IMR-90 (cell line): ENCODE data around the gene NDFIP2. TPM values are rescaled to one million over a fixed set of nuclear protein-coding genes. Genes with fewer than 3 reads are reported as not detected.

ENCODE experiments used
- ATAC-seq: fragments of 200-7000 bp; cut with Tn5 transposase; 2 replicates; pipeline ENCODE4 v1.9.1; 2020; ENCODE audit warnings: low read depth, mild to moderate bottlenecking, moderate library complexity
- BruUV-seq: library from RNA; stranded (reverse); fragments of 400-500 nt; replicated peaks from 2 replicates; lab custom pipeline; 2021; lab: Mats Ljungman, UMichigan
- CTCF ChIA-PET: fragments of 300-600 bp; formaldehyde crosslinking; extraction: SDS; loops from one replicate; lab custom pipeline; 2021; ENCODE audit warnings: antibody characterized with exemption; lab: Yijun Ruan, JAX
- POLR2A ChIA-PET: fragments of 300-600 bp; sonication (Branson Sonifier 250); formaldehyde crosslinking; loops from one replicate; lab custom pipeline; 2022; ENCODE audit warnings: antibody characterized with exemption; ENCODE audit not compliant: unreplicated experiment; lab: Charles Lee
- DNase-seq: peaks from one replicate; pipeline ENCODE4 v3.0.0; 2013
- H2AFZ ChIP-seq: replicated peaks from 2 replicates; pipeline ENCODE3; 2013; ENCODE audit warnings: low read length, mild to moderate bottlenecking; ENCODE audit not compliant: poor library complexity
- H2AK5ac ChIP-seq: 2 replicates; pipeline ENCODE4 v1.6.1; 2013; ENCODE audit warnings: low read depth, low read length, inconsistent platforms
- H2AK9ac ChIP-seq: replicated peaks from 2 replicates; pipeline ENCODE3; 2013; ENCODE audit warnings: mild to moderate bottlenecking, low read depth, low read length, moderate library complexity; ENCODE audit not compliant: poor library complexity
- H2BK120ac ChIP-seq: 2 replicates; pipeline ENCODE4 v1.6.1; 2013; ENCODE audit warnings: low read depth, low read length, inconsistent platforms
- H2BK15ac ChIP-seq: 3 replicates; pipeline ENCODE4 v1.6.1; 2013; ENCODE audit warnings: low read depth, low read length, inconsistent platforms
- H2BK20ac ChIP-seq: 2 replicates; pipeline ENCODE4 v1.6.1; 2013; ENCODE audit warnings: low read depth, mild to moderate bottlenecking, inconsistent platforms, low read length, moderate library complexity
- H2BK5ac ChIP-seq: 2 replicates; pipeline ENCODE4 v1.6.1; 2013; ENCODE audit warnings: mild to moderate bottlenecking, low read depth, low read length, inconsistent platforms; ENCODE audit not compliant: poor library complexity, severe bottlenecking
- H3K14ac ChIP-seq: replicated peaks from 2 replicates; pipeline ENCODE4 v1.6.1; 2013; ENCODE audit warnings: low read depth, low read length, inconsistent platforms
- H3K18ac ChIP-seq: 2 replicates; pipeline ENCODE4 v1.6.1; 2013; ENCODE audit warnings: low read depth, low read length, control low read depth
- H3K23ac ChIP-seq: 2 replicates; pipeline ENCODE4 v1.6.1; 2013; ENCODE audit warnings: low read depth, low read length, inconsistent platforms
- H3K27ac ChIP-seq: 2 replicates; pipeline ENCODE4 v1.5.1; 2013; ENCODE audit warnings: mild to moderate bottlenecking, control low read depth, low read length; ENCODE audit not compliant: insufficient read depth
- H3K27me3 ChIP-seq: 2 replicates; pipeline ENCODE4 v1.6.1; 2013; ENCODE audit warnings: low read length; ENCODE audit not compliant: control insufficient read depth, insufficient read depth
- H3K36me3 ChIP-seq: 2 replicates; pipeline ENCODE4 v1.6.1; 2013; ENCODE audit warnings: low read length, mixed read lengths; ENCODE audit not compliant: control insufficient read depth, insufficient read depth
- H3K4ac ChIP-seq: 2 replicates; pipeline ENCODE4 v1.6.1; 2013; ENCODE audit warnings: low read depth, low read length, inconsistent platforms
- H3K4me1 ChIP-seq: 2 replicates; pipeline ENCODE4 v1.6.1; 2013; ENCODE audit warnings: low read length, mixed read lengths; ENCODE audit not compliant: control insufficient read depth, insufficient read depth
- H3K4me2 ChIP-seq: 2 replicates; pipeline ENCODE4 v1.6.1; 2013; ENCODE audit warnings: low read depth, mild to moderate bottlenecking, control low read depth, low read length, moderate library complexity
- H3K4me3 ChIP-seq: 2 replicates; pipeline ENCODE4 v1.5.1; 2013; ENCODE audit warnings: low read depth, mild to moderate bottlenecking, control low read depth, low read length, moderate library complexity; ENCODE audit not compliant: insufficient read depth
- H3K56ac ChIP-seq: 2 replicates; pipeline ENCODE4 v1.6.1; 2013; ENCODE audit warnings: low read length, inconsistent platforms; ENCODE audit not compliant: insufficient read depth; ENCODE audit errors: extremely low read depth
- H3K79me1 ChIP-seq, 2 experiments: 2 replicates each; pipeline ENCODE4 v1.6.1; 2013; ENCODE audit warnings: low read length in 2 of 2, inconsistent platforms in 1 of 2, low read depth in 1 of 2
- H3K9ac ChIP-seq: 2 replicates; pipeline ENCODE4 v1.6.1; 2013; ENCODE audit warnings: low read depth, low read length, control low read depth
- H3K9me1 ChIP-seq: 2 replicates; pipeline ENCODE4 v1.6.1; 2013; ENCODE audit warnings: low read length, inconsistent platforms; ENCODE audit not compliant: insufficient read depth
- H3K9me3 ChIP-seq: 2 replicates; pipeline ENCODE4 v1.6.1; 2013; ENCODE audit warnings: low read length; ENCODE audit not compliant: control insufficient read depth, insufficient read depth
- H4K20me1 ChIP-seq: 2 replicates; pipeline ENCODE4 v1.6.1; 2013; ENCODE audit warnings: low read length, inconsistent platforms; ENCODE audit not compliant: insufficient read depth
- H4K5ac ChIP-seq: 2 replicates; pipeline ENCODE4 v1.6.1; 2013; ENCODE audit warnings: mild to moderate bottlenecking, low read depth, low read length, control low read depth
- H4K8ac ChIP-seq, 2 experiments: 2 replicates each; pipeline ENCODE4 v1.6.1; 2013; ENCODE audit warnings: low read depth in 2 of 2, low read length in 2 of 2, control low read depth in 1 of 2, inconsistent platforms in 1 of 2
- H4K91ac ChIP-seq: 2 replicates; pipeline ENCODE4 v1.6.1; 2013; ENCODE audit warnings: low read depth, low read length, inconsistent platforms; ENCODE audit not compliant: insufficient read depth
- FOS ChIP-seq: fragments of 150-350 bp; IDR thresholded peaks from 2 replicates; pipeline ENCODE4 v1.6.1; 2016; ENCODE audit warnings: low read depth, low read length
- WGBS, 2 experiments: methylation state at CpG; one replicate each; pipeline versions ENCODE4 v1.1.5 to v1.1.7; 2013; ENCODE audit warnings: missing lambda C conversion rate in 2 of 2; ENCODE audit not compliant: insufficient read length in 1 of 2; ENCODE audit errors: extremely low coverage in 2 of 2; 5-methylcytosine and 5-hydroxymethylcytosine counted together
- dilution Hi-C: fragments of 300-500 bp; cut with HindIII; formaldehyde crosslinking; loops from one replicate; pipeline ENCODE4 v1.14.3; 2018; ENCODE audit warnings: low sequenced_read_pairs; ENCODE audit not compliant: unreplicated experiment
- in situ Hi-C: fragments of 300-500 bp; cut with MboI; formaldehyde crosslinking; loops from 3 replicates; pipeline ENCODE4 v1.14.3; 2019; ENCODE audit warnings: low sequenced_read_pairs, inconsistent platforms, mixed read lengths
- intact Hi-C: fragments of 100-400 bp; cut with micrococcal nuclease; formaldehyde crosslinking; loops from 2 replicates; pipeline ENCODE4 v1.10.0; 2022
- polyA plus RNA-seq, 3 experiments: library from polyadenylated mRNA; depleted of rRNA; stranded (reverse); fragments of >200 nt; gene quantifications; 2 replicates each; pipeline ENCODE4 v1.2.3, GENCODE V29; 2012; ENCODE audit warnings: low replicate concordance in 1 of 3
- total RNA-seq: library from RNA; depleted of rRNA; stranded (reverse); fragments of >200 nt; gene quantifications from 2 replicates; pipeline ENCODE4 v1.2.3, GENCODE V29; 2012
- TF ChIP-seq, protein P1 (sequence below): conservative IDR thresholded peaks from 2 replicates; pipeline ENCODE4 v1.5.1; 2012; ENCODE audit warnings: mild to moderate bottlenecking, low read depth, low read length, improper control_type of control experiment

NDFIP2 gene
- total and polyA plus RNA-seq, 2 of the 4 experiments (the other 2 are of a cell fraction): 23.8 to 25.8 TPM

DNA sequence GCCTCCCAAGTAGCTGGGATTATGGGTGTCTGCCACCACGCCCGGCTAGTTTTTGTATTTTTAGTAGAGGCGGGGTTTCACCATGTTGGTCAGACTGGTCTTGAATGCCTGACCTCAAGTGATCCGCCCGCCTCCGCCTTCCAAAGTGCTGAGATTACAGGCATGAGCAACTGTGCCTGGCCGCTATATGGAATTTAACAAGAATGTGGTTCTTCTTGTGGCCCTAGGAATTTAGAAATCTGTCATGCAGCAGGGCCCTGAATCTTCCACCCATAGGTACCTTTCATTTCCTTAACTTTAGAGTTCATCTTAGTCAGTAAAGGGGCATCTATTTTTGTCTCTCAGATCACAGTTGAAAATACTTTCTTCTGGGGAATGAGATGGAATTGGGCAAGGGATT lies 25.6 kb upstream of the NDFIP2 start:
- Histone ChIP-seq H3K56ac (no peak overlapping the region), H3K9me1 (no peaks in the 10 kb centered on the region), H3K14ac (no peak overlapping the region), H2AK5ac (no peak overlapping the region), H2AK9ac (no peak overlapping the region), H2AFZ (no peak overlapping the region), H3K4me3 (no peak overlapping the region), H4K20me1 (no peaks in the 10 kb centered on the region), H4K8ac (no peak overlapping the region), H3K9ac (no peak overlapping the region), H3K4me2 (no peak overlapping the region), H3K79me1 (no peaks in the 10 kb centered on the region), H3K23ac (no peak overlapping the region), H3K27ac (no peak overlapping the region), H3K4me1 (no peaks in the 10 kb centered on the region; the same call in 1 of the 2 replicates), H3K27me3 (no peaks in the 10 kb centered on the region), H4K91ac (no peak overlapping the region), H2BK20ac (no peak overlapping the region), H2BK120ac (no peak overlapping the region), H3K4ac (no peak overlapping the region), H2BK15ac (no peak overlapping the region), H3K9me3 (no peaks in the 10 kb centered on the region), H2BK5ac (no peak overlapping the region), H4K5ac (no peak overlapping the region), H3K36me3 (no peaks in the 10 kb centered on the region), H3K18ac (no peak overlapping the region)
- POLR2A ChIA-PET: no interaction called here
- dilution Hi-C loops: no loop called here
- DNase-seq (peak; percentile 19), ATAC-seq (no peak)
- no TSS peak for BruUV-seq
- intact Hi-C loops: no loop called here
- CTCF ChIA-PET: interaction anchor here (0.6 kb wide), 1 partner anchor 159 kb away, joined by 3 read pairs; no protein-coding TSS in a partner anchor
- in situ Hi-C loops: no loop called here
- 76% methylated on average over 3 of the region's 7 CpGs; no CpG with 5 or more reads in 1 of the 2 experiments for WGBS, 2 experiments
- no peak for TF ChIP-seq FOS
- TF ChIP-seq, protein P1, sequence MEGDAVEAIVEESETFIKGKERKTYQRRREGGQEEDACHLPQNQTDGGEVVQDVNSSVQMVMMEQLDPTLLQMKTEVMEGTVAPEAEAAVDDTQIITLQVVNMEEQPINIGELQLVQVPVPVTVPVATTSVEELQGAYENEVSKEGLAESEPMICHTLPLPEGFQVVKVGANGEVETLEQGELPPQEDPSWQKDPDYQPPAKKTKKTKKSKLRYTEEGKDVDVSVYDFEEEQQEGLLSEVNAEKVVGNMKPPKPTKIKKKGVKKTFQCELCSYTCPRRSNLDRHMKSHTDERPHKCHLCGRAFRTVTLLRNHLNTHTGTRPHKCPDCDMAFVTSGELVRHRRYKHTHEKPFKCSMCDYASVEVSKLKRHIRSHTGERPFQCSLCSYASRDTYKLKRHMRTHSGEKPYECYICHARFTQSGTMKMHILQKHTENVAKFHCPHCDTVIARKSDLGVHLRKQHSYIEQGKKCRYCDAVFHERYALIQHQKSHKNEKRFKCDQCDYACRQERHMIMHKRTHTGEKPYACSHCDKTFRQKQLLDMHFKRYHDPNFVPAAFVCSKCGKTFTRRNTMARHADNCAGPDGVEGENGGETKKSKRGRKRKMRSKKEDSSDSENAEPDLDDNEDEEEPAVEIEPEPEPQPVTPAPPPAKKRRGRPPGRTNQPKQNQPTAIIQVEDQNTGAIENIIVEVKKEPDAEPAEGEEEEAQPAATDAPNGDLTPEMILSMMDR: no peak
